HG03039 (cell line): ENCODE results near the gene SBK3.
"Not testable (repeated sequence)": the region's sequence is repeated elsewhere in the genome, so short reads cannot be mapped to it uniquely, and the experiment has no call there.

Experiments
- ATAC-seq: cut with Tn5 transposase; IDR thresholded peaks from one replicate; pipeline ENCODE4 v1.9.1; 2021; ENCODE audit warnings: mild to moderate bottlenecking, moderate library complexity; ENCODE audit not compliant: unreplicated experiment

Gene SBK3

GRCh38 chr19:55541091-55541490, 4.3 kb downstream of the SBK3 start:
- no peak for ATAC-seq

GRCh38 chr19:55540619-55541018, 4.7 kb downstream of the SBK3 start:
- no peak for ATAC-seq

GRCh38 chr19:55539090-55539984, 6.0 kb downstream of the SBK3 start:
- ATAC-seq, result no peak

GRCh38 chr19:55538132-55538531, 7.2 kb downstream of the SBK3 start:
- no peak for ATAC-seq

- ATAC-seq, result no peak
Observed at GRCh38 chr19:55537741-55538111, 7.6 kb downstream of the SBK3 start.

- no peak for ATAC-seq
Observed at GRCh38 chr19:55536951-55537740, 8.2 kb downstream of the SBK3 start, which contains the start of gene SBK2. SBK2 (minus strand) TSS chr19:55537133; CDS start chr19:55536294, 839 bp downstream.

DNA sequence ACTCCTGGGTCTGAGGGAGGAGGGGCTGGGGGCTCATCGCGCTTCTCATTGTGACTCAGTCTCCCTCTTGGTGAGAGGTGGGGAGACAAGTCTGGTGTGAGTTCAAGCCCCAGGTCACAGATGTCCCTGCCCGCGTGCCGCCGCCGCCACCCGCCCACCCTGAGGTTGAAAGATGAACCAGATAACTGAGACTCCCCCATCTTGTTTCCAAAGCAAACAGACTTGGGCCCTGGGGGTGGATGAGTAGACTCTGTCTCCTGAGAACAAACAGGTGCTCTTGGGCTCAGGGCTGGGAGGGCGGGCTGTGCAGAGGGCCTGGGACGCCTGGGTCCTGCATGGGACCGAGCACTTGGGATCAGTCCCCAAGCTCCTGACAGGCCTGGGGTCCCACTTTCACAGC, 9.0 kb downstream of the SBK3 start:
- ATAC-seq, result no peak

GRCh38 chr19:55535965-55536350, 9.4 kb downstream of the SBK3 start:
- no peak for ATAC-seq

GRCh38 chr19:55535173-55535964, 10.0 kb downstream of the SBK3 start:
- ATAC-seq, result no peak

GRCh38 chr19:55534280-55534679, 11.1 kb downstream of the SBK3 start:
- ATAC-seq, result not testable (repeated sequence)

GRCh38 chr19:55530996-55531395, 14.3 kb downstream of the SBK3 start:
- ATAC-seq, result no peak

DNA sequence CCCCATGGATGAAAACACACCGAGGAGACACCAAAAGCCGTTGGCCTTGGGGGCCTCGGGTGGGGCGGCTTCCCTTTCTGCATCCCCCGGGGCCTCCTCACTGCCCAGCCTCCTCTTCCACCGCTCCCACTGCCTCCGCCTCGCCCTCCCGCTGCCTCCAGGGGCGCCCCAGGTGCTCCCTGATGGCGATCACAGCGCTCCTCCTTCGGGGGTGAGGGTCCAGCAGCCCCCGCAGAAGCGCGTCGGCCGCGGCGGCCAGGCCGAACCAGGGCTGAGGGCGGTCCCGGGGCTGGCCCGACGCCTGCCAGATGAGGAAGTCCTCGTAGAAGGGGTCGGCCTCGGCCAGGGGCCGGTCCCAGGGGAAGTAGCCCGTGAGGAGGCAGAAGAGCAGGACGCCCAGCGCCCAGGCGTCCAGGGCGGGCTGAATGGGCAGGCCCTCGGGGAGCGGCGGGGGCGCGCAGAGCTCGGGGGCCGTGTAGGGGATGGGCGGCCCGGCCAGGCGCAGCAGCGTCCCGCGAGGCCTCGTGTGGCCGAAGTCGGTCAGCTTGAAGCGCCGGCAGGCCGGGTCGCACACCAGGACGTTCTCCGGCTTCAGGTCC, 15.6 kb downstream of the SBK3 start:
- no peak for ATAC-seq

DNA sequence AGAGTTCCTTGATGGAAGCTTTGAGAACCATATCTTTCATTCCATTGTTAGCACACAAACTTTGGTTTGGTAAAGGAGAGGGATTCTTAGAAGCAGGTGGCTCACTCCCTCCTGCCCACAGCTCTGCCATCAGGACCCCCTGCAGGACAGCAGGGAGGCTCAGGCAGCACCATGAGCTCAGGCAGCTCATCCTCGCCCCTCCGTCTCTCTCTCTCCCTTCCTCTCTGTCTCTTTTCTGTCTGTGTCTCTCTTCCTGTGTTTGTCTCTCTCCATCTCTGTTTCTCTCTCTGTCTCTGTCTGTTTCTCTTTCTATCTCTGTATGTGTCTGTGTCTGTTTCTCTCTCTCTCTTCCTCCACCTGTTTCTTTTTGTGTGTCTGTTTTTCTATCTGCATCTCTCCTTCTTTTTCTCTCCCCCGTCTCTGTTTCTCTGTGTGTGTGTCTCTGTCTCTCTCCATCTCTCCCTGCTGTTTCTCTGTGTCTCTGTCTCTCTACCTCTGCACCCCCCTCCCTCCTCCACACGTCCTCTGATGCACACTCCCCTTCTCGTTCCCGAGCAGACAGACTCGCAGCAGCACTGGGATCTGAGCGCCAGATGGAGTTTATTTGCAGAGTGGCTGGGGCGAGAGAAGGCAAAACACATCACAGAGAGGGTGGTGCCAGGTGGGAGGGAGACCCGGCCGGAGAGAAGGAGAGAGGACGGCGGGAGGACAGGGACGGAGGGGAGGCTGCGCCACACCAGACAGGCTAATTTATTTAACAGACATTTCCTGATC, 17.1 kb downstream of the SBK3 start:
- no peak for ATAC-seq

DNA sequence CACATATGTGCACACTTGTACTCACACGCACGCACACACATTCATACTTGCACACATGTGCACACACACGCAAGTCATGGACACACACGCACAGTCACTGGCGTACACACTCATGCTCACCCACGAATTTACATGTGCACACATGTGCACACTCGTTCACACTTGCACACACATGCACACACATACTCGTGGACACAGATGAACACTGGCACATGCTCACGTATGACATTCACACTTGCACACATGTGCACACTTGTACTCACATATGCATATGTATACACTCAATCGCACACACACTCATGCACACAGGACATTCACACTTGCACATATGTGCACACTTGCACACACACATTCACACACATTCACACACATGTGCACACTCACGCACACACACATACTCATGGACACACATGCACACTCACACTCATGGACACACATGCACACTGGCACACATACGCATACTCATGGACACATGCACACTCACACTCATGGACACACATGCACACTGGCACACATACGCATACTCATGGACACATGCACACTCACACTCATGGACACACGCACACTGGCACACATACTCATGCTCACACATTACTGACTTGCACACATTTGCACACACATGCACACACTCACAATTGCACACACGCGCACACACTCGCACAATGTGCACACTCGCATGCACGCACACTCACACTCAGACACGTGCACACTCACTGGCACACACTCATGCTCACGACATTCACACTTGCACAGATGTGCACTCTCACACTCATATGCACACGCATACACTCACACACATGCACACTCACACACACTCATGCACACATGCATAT, 17.9 kb downstream of the SBK3 start:
- no peak for ATAC-seq

GRCh38 chr19:55526216-55527196, 18.8 kb downstream of the SBK3 start:
- ATAC-seq, result no peak

- no peak for ATAC-seq
Observed at GRCh38 chr19:55525289-55526101, 19.8 kb downstream of the SBK3 start.

DNA sequence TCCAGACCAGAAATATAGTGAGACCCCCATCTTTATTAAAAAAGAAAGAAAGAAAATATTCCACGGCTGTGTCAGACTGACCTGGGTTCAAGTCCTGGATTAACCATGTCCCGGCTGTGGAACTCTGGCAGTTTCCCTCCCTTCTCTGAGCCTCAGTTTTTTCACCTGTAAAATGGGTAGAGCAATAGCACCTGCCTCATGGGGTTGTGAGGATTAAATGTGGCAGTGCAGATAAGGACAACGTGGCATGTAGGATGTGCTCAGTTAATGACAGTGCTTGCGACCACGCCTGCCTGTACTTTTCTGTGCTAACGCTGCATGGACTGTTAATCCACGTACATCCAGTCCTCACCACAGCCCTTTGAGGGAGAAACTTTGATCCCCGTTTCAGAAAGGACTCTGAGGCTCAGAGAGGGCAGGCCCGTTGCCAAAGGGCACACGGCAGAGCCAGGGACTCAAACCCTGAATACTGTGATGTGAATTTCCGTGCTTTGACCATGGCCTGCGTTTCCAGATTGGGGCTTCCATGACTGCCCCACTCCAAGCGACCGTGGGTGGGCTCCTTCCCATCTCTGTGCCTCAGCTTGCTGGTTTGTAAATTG, 24.6 kb downstream of the SBK3 start:
- ATAC-seq, result no peak
